Loucy (cell line): ENCODE measurements around the gene TMEM237.

Experiments used
- H2AFZ ChIP-seq: fragments of 200-600 bp; sonication (generic); 2 replicates; pipeline ENCODE4 v1.6.0; 2016; ENCODE audit warnings: antibody characterized with exemption, mild to moderate bottlenecking, low read length, moderate library complexity
- H3F3A ChIP-seq: fragments of 200-600 bp; 2 replicates; pipeline ENCODE4 v1.6.0; 2016; ENCODE audit warnings: antibody characterized with exemption, low read depth, mild to moderate bottlenecking
- H3K27me3 ChIP-seq: fragments of 200-600 bp; sonication (generic); 2 replicates; pipeline ENCODE4 v1.6.1; 2014; ENCODE audit warnings: low read length, mild to moderate bottlenecking; ENCODE audit not compliant: insufficient read depth, poor library complexity, severe bottlenecking
- H3K36me3 ChIP-seq: fragments of 200-600 bp; sonication (generic); 2 replicates; pipeline ENCODE4 v1.6.1; 2016; ENCODE audit warnings: low read length; ENCODE audit not compliant: insufficient read depth
- H3K4me1 ChIP-seq: fragments of 200-600 bp; sonication (generic); 2 replicates; pipeline ENCODE4 v1.5.1; 2014; ENCODE audit warnings: low read length, mild to moderate bottlenecking; ENCODE audit not compliant: insufficient read depth, poor library complexity, severe bottlenecking
- H3K4me2 ChIP-seq: fragments of 200-600 bp; sonication (generic); 2 replicates; pipeline ENCODE4 v1.6.0; 2014; ENCODE audit warnings: antibody characterized with exemption, low read length, low read depth, mild to moderate bottlenecking; ENCODE audit not compliant: poor library complexity, severe bottlenecking
- H3K4me3 ChIP-seq: fragments of 200-600 bp; sonication (generic); 2 replicates; pipeline ENCODE4 v1.5.1; 2014; ENCODE audit warnings: low read length, mild to moderate bottlenecking, mixed read lengths; ENCODE audit not compliant: poor library complexity, severe bottlenecking
- H3K79me2 ChIP-seq: fragments of 200-600 bp; sonication (generic); 2 replicates; pipeline ENCODE4 v1.6.1; 2014; ENCODE audit warnings: low read length; ENCODE audit not compliant: insufficient read depth
- H3K9ac ChIP-seq: fragments of 200-600 bp; sonication (generic); 2 replicates; pipeline ENCODE4 v1.6.0; 2014; ENCODE audit warnings: mild to moderate bottlenecking, low read depth, low read length, moderate library complexity; ENCODE audit not compliant: poor library complexity, severe bottlenecking
- H3K9me2 ChIP-seq: fragments of 200-600 bp; sonication (generic); replicated peaks from 2 replicates; pipeline ENCODE4 v1.6.1; 2016; ENCODE audit warnings: low read depth, low read length, mixed read lengths
- H3K9me3 ChIP-seq: fragments of 200-600 bp; sonication (generic); 2 replicates; pipeline ENCODE4 v1.6.1; 2014; ENCODE audit warnings: mild to moderate bottlenecking, antibody characterized with exemption, low read length, low read depth; ENCODE audit not compliant: insufficient read depth
- H4K20me1 ChIP-seq: fragments of 200-600 bp; sonication (generic); 2 replicates; pipeline ENCODE4 v1.6.0; 2014; ENCODE audit warnings: antibody characterized with exemption, low read length, mild to moderate bottlenecking; ENCODE audit not compliant: insufficient read depth, poor library complexity, severe bottlenecking
- CTCF ChIP-seq: fragments of 200-600 bp; sonication (generic); conservative IDR thresholded peaks from 2 replicates; pipeline ENCODE4 v1.5.1; 2014; ENCODE audit warnings: mild to moderate bottlenecking, antibody characterized with exemption, low read length
- EZH2phosphoT487 ChIP-seq: fragments of 200-600 bp; IDR thresholded peaks from 2 replicates; pipeline ENCODE4 v1.6.1; 2018; ENCODE audit warnings: antibody characterized with exemption, mild to moderate bottlenecking, moderate library complexity, borderline replicate concordance

Gene TMEM237

GRCh38 chr2:201642086-201642578 lies 1.2 kb downstream of the TMEM237 start:
- Histone ChIP-seq H3K36me3 (peaks cover 3% of the 10 kb centered on the region; the same call in 1 of the 2 replicates), H3K27me3 (no peaks in the 10 kb centered on the region), H2AFZ (peak overlapping the region; percentile 98), H3K9ac (peak overlapping the region; percentile 76), H4K20me1 (no peaks in the 10 kb centered on the region), H3K9me3 (no peaks in the 10 kb centered on the region), H3K4me1 (peaks cover 29% of the 10 kb centered on the region), H3K4me2 (peak overlapping the region; percentile 94), H3F3A (peaks cover 3% of the 10 kb centered on the region; the same call in 1 of the 2 replicates), H3K79me2 (peaks cover 28% of the 10 kb centered on the region), H3K4me3 (peak overlapping the region; percentile 79), H3K9me2 (no peaks in the 10 kb centered on the region)
- TF ChIP-seq EZH2phosphoT487 (no peak), CTCF (no peak)

GRCh38 chr2:201639205-201639604 lies 4.1 kb downstream of the TMEM237 start:
- no peak overlapping the region for H2AFZ ChIP-seq
- H3K4me1 ChIP-seq = peaks cover 24% of the 10 kb centered on the region
- TF ChIP-seq CTCF (no peak), EZH2phosphoT487 (no peak)
- H3F3A ChIP-seq = no peaks in the 10 kb centered on the region
- H3K4me2 ChIP-seq = peak overlapping the region; percentile 94
- no peaks in the 10 kb centered on the region for H4K20me1 ChIP-seq
- H3K27me3 ChIP-seq = no peaks in the 10 kb centered on the region
- H3K9ac ChIP-seq = no peak overlapping the region
- no peaks in the 10 kb centered on the region for H3K9me3 ChIP-seq
- no peaks in the 10 kb centered on the region for H3K9me2 ChIP-seq
- peaks cover 28% of the 10 kb centered on the region for H3K79me2 ChIP-seq
- H3K36me3 ChIP-seq = peaks cover 28% of the 10 kb centered on the region; the same call in 1 of the 2 replicates
- no peak overlapping the region for H3K4me3 ChIP-seq

- TF ChIP-seq CTCF (no peak), EZH2phosphoT487 (no peak)
- Histone ChIP-seq H3K36me3 (peaks cover 37% of the 10 kb centered on the region; the same call in 1 of the 2 replicates), H3K4me3 (no peak overlapping the region), H3K9me2 (no peaks in the 10 kb centered on the region), H3K79me2 (peaks cover 28% of the 10 kb centered on the region), H3K4me1 (peaks cover 16% of the 10 kb centered on the region), H4K20me1 (no peaks in the 10 kb centered on the region), H3K27me3 (no peaks in the 10 kb centered on the region), H3K9me3 (no peaks in the 10 kb centered on the region), H3K9ac (no peak overlapping the region), H3F3A (no peaks in the 10 kb centered on the region), H2AFZ (no peak overlapping the region), H3K4me2 (no peak overlapping the region)
Observed at GRCh38 chr2:201638326-201638725, 5.0 kb downstream of the TMEM237 start.
